ENCODE results near the gene ZBTB7C.
A peak's percentile ranks its signal among the peaks of the same experiment; 100 is the strongest.

ZBTB7C gene

GRCh38 chr18:48149020-48149685 lies 260.0 kb downstream of the ZBTB7C start:
- no peak for DNase-seq (ENCODE audit: low read depth, low spot score)

GRCh38 chr18:48142994-48143393 lies 266.2 kb downstream of the ZBTB7C start:
- DNase-seq (ENCODE audit: low read depth, low spot score), result no peak

- DNase-seq (ENCODE audit: low read depth, low spot score), result no peak
Observed at GRCh38 chr18:48142353-48142752, 266.8 kb downstream of the ZBTB7C start.

DNA sequence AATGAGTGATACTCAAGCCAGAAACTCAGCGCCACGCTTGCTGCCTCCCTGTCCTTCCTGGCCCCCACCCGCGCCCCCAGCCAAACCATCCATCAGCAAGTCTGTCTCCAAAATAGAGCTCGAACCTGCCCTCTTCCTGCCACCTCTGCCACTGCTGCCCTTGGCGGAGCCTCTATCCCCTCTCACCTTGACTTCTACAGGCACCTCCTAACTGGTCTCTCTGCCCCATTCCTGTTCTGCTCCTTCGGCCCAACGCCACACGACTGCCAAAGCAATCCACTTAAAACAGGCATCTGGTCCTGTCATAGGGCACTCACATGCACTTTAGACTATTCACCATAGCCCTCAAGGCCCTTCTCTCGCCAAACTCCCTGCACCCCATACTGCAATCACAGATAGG lies 268.5 kb downstream of the ZBTB7C start:
- DNase-seq (ENCODE audit: low read depth, low spot score), result no peak

GRCh38 chr18:48139431-48140347 lies 269.5 kb downstream of the ZBTB7C start:
- DNase-seq (ENCODE audit: low read depth, low spot score), result peak; percentile 54

GRCh38 chr18:48138660-48139430 lies 270.3 kb downstream of the ZBTB7C start:
- DNase-seq (ENCODE audit: low read depth, low spot score), result no peak

- DNase-seq (ENCODE audit: low read depth, low spot score), result no peak
Observed at GRCh38 chr18:48138210-48138609, 271.0 kb downstream of the ZBTB7C start.

GRCh38 chr18:48137374-48138081 lies 271.7 kb downstream of the ZBTB7C start:
- DNase-seq (ENCODE audit: low read depth, low spot score), result no peak

DNA sequence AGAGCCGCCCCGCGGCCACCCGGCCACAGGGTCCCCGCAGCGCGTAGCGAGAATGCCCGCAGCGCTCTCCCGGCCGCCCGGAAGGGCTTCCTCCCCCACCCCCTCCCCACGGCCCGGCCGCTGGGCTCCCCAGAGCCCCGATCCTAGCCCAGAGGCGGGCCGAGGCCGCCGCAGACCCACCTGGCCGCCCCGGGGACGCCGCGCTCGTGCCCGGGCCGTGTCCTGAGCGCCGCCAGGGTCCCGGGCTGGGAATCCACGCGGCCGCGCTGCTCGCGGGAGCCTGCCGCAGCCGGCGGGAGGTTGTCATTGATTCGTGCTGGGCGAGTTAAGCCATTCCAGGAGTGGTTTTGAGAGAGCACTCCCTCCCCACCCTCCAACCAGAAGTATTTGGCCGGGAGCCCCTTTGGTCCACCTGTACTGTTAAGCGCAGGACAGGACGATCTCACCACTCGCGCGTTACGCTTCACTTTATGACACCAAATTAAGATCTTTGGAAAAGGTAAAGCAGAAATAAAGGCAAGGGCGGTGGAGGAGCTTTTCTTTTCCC lies 272.3 kb downstream of the ZBTB7C start:
- DNase-seq (ENCODE audit: low read depth, low spot score), result peak; percentile 43

GRCh38 chr18:48136051-48136826 lies 272.9 kb downstream of the ZBTB7C start:
- DNase-seq (ENCODE audit: low read depth, low spot score), result peak; percentile 24

- no peak for DNase-seq (ENCODE audit: low read depth, low spot score)
Observed at GRCh38 chr18:48135436-48135966, 273.7 kb downstream of the ZBTB7C start.

- DNase-seq (ENCODE audit: low read depth, low spot score), result no peak
Observed at GRCh38 chr18:48134609-48135008, 274.6 kb downstream of the ZBTB7C start.

DNA sequence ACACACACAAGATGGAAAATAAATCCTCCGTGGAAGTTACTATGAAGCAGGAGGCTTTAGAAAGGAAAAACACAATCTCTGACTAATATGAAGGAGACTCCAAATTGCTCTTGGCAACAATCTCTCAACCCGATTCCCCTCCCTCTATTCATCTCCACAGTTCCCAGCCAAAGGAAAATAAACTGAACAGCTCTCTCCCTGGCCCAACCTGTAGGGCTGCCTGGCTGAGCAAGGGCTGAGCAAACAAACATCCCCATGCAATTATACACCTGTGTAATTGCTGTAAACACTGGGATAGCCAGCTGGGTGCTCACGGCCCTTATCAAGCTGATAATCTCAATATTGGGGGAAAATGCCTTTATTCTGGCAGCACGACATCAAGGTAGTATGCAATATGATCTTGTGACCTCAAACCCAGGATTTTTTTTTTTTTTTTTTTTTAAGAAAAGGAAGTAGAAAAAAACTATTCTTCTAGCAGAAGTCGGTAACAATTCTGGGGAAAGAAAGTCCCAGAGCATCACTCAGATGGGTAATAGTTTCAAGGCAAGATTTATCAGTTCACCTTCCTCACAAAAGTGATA lies 275.4 kb downstream of the ZBTB7C start:
- DNase-seq (ENCODE audit: low read depth, low spot score), result peak; percentile 58

GRCh38 chr18:48132797-48133655 lies 276.2 kb downstream of the ZBTB7C start:
- no peak for DNase-seq (ENCODE audit: low read depth, low spot score)

- no peak for DNase-seq (ENCODE audit: low read depth, low spot score)
Observed at GRCh38 chr18:48131042-48131441, 278.1 kb downstream of the ZBTB7C start.

GRCh38 chr18:48129621-48130082 lies 279.5 kb downstream of the ZBTB7C start:
- no peak for DNase-seq (ENCODE audit: low read depth, low spot score)

DNA sequence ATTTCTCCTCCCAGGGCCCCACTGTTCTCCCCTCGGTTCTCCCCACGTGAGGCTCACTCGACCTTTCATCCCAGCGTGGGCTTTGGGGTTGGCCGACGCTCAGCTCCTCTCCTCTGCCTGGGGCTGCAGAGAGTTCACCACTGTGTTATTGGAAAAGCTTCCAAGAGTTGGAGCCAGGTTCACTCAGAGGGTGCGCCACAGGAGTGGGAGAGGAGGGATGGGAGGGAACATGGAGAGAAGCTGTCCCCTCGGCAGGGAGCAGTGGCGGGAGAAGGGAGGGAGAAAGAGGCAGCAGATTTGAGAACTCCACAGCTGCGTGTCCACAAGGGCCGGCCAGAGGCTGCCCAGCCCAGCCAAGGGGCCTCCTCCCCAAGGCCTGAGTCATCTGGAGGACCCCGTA lies 281.6 kb downstream of the ZBTB7C start:
- DNase-seq (ENCODE audit: low read depth, low spot score), result no peak

DNA sequence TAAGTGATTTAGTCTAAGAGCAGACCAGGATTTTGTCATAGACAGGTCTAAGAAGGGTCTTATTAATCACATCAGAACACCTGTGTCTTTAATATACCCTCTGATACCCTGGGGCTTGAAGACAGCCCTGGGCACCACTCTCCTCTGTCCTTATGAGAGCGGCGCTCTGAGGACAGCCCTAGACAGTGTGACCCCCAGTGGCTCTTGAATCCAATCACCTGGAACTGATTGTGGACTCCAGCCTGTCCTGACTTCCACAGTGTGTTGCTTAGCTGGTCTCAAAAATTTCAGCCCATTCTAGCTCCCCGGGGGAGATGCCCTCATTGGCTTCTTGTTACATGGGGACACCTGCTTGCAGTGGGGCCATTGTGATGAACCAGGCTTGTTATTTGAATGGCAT lies 282.9 kb downstream of the ZBTB7C start:
- DNase-seq (ENCODE audit: low read depth, low spot score), result no peak

- peak; percentile 11 for DNase-seq (ENCODE audit: low read depth, low spot score)
Observed at GRCh38 chr18:48125724-48126123, 283.5 kb downstream of the ZBTB7C start.
